K562 (cell line): Measurements from ENCODE around the gene METTL24. TPM values are rescaled to one million over a fixed set of nuclear protein-coding genes. Genes with fewer than 3 reads are reported as not detected.

ENCODE experiments used
- ATAC-seq: fragments of 200-7000 bp; cut with Tn5 transposase; 3 replicates; pipeline ENCODE4 v1.9.1; 2020; ENCODE audit warnings: moderate library complexity
- BruUV-seq: library from RNA; stranded (reverse); fragments of 400-500 nt; replicated peaks from 2 replicates; lab custom pipeline; 2021; lab: Mats Ljungman, UMichigan
- CTCF ChIA-PET: fragments of 300-600 bp; formaldehyde crosslinking; extraction: SDS; loops from one replicate; lab custom pipeline; 2021; ENCODE audit warnings: low intra/inter-chr PET ratio; lab: Yijun Ruan, JAX
- POLR2A ChIA-PET: fragments of 300-600, 350-650 bp; sonication (Branson Sonifier 250); formaldehyde crosslinking; extraction: SDS; loops from one replicate; lab custom pipeline; 2021; ENCODE audit warnings: antibody characterized with exemption, inconsistent platforms; lab: Yijun Ruan, JAX
- DNase-seq, 4 experiments: peaks; one replicate each; pipeline versions ENCODE4 v3.0.0 to v3.0.0-alpha.2; 2011 to 2018; ENCODE audit warnings: low spot score in 3 of 4, mixed read lengths in 3 of 4; ENCODE audit errors: extremely low read depth in 1 of 4
- FAIRE-seq: peaks from 2 replicates; lab custom pipeline; 2011; peaks lifted over from hg19 to GRCh38; lab: Jason Lieb, UNC
- H2AFZ ChIP-seq: 2 replicates; pipeline ENCODE4 v1.6.0; 2011; ENCODE audit warnings: low read depth, low read length, control low read depth, inconsistent platforms
- H3K27ac ChIP-seq: fragments of 200-600 bp; 3 replicates; pipeline ENCODE4 v1.8.0; 2011; ENCODE audit warnings: low read depth, mild to moderate bottlenecking, control low read depth, inconsistent platforms, low read length, moderate library complexity, mixed read lengths; ENCODE audit errors: extremely low read depth
- H3K27me3 ChIP-seq, 2 experiments: fragments of 300-600 bp in 1 of 2; 2 replicates in 1 of 2; 3 replicates in 1 of 2; pipeline versions ENCODE4 v1.6.0 to v1.8.0; 2011; ENCODE audit warnings: inconsistent platforms in 2 of 2, low read length in 2 of 2, mild to moderate bottlenecking in 1 of 2, mixed read lengths in 1 of 2, moderate library complexity in 1 of 2; ENCODE audit not compliant: control insufficient read depth in 2 of 2, insufficient read depth in 2 of 2
- H3K36me3 ChIP-seq: fragments of 300-600 bp; 3 replicates; pipeline ENCODE4 v1.8.0; 2011; ENCODE audit warnings: mild to moderate bottlenecking, low read length, inconsistent platforms; ENCODE audit not compliant: control insufficient read depth, insufficient read depth
- H3K4me1 ChIP-seq, 2 experiments: fragments of 200-600 bp in 1 of 2; replicated peaks in 1 of 2; 2 replicates in 1 of 2; 3 replicates in 1 of 2; pipeline versions ENCODE4 v1.5.1 to v1.8.0; 2011; ENCODE audit warnings: inconsistent platforms in 2 of 2, low read length in 2 of 2, mild to moderate bottlenecking in 1 of 2, mixed read lengths in 1 of 2, moderate library complexity in 1 of 2; ENCODE audit not compliant: control insufficient read depth in 2 of 2, insufficient read depth in 2 of 2
- H3K4me2 ChIP-seq: 2 replicates; pipeline ENCODE4 v1.6.1; 2011; ENCODE audit warnings: low read length, control low read depth, inconsistent platforms, mixed read lengths; ENCODE audit not compliant: insufficient read depth
- H3K4me3 ChIP-seq: fragments of 200-600 bp; sonication (generic), shearing (Covaris generic); 2 replicates; pipeline ENCODE4 v1.5.1; 2016; ENCODE audit warnings: control low read depth, inconsistent platforms
- H3K79me2 ChIP-seq: fragments of 200-600 bp; 3 replicates; pipeline ENCODE4 v1.8.0; 2011; ENCODE audit warnings: low read length, inconsistent platforms; ENCODE audit not compliant: control insufficient read depth, insufficient read depth
- H3K9ac ChIP-seq, 2 experiments: 2 replicates each; pipeline versions ENCODE4 v1.6.0 to v1.6.1; 2011; ENCODE audit warnings: low read depth in 2 of 2, low read length in 2 of 2, control low read depth in 1 of 2, inconsistent platforms in 1 of 2, mild to moderate bottlenecking in 1 of 2, mixed read lengths in 1 of 2; ENCODE audit not compliant: insufficient read depth in 1 of 2
- H3K9me1 ChIP-seq: one replicate; pipeline ENCODE4 v1.6.0; 2011; ENCODE audit warnings: inconsistent platforms, mild to moderate bottlenecking, low read length, moderate library complexity; ENCODE audit not compliant: control insufficient read depth, insufficient read depth
- H3K9me3 ChIP-seq: replicated peaks from 2 replicates; pipeline ENCODE4 v1.5.1; 2011; ENCODE audit warnings: low read depth, low read length, inconsistent platforms; ENCODE audit not compliant: control insufficient read depth, insufficient read depth
- H4K20me1 ChIP-seq: replicated peaks from 2 replicates; pipeline ENCODE4 v1.6.1; 2011; ENCODE audit warnings: low read length, inconsistent platforms, mixed read lengths; ENCODE audit not compliant: control insufficient read depth, insufficient read depth
- CTCFL ChIP-seq: IDR thresholded peaks from 2 replicates; pipeline ENCODE4 v1.6.1; 2011; ENCODE audit warnings: borderline replicate concordance, low read depth, mild to moderate bottlenecking, moderate library complexity, low read length; ENCODE audit not compliant: insufficient read depth, poor library complexity, severe bottlenecking
- FUS ChIP-seq: fragments of 200-400 bp; formaldehyde crosslinking; optimal IDR thresholded peaks from 2 replicates; pipeline ENCODE3; 2017; ENCODE audit warnings: low read depth, low read length
- OTX1 ChIP-seq: fragments of 450-650 bp; formaldehyde crosslinking; IDR thresholded peaks from 2 replicates; pipeline ENCODE4 v1.4.0; 2022; ENCODE audit warnings: mild to moderate bottlenecking
- RAD21 ChIP-seq, 2 experiments: fragments of 250-450 bp in 1 of 2; fragments of 450-650 bp in 1 of 2; sonication (Bioruptor Pico) in 1 of 2; formaldehyde crosslinking in 1 of 2; IDR thresholded peaks in 1 of 2; conservative IDR thresholded peaks in 1 of 2; 2 replicates each; pipeline versions ENCODE4 v1.4.0 to v1.8.0; 2020 to 2022; ENCODE audit warnings: mild to moderate bottlenecking in 2 of 2, moderate library complexity in 1 of 2
- RNF2 ChIP-seq: sonication (generic); IDR thresholded peaks from 2 replicates; pipeline ENCODE4 v1.6.1; 2016
- SIRT6 ChIP-seq: IDR thresholded peaks from one replicate; pipeline ENCODE4 v1.6.1; 2012; ENCODE audit warnings: low read depth, mild to moderate bottlenecking, control low read depth, inconsistent platforms, low read length, moderate library complexity
- ZNF212 ChIP-seq: fragments of 450-650 bp; formaldehyde crosslinking; IDR thresholded peaks from 2 replicates; pipeline ENCODE4 v1.4.0; 2020; ENCODE audit warnings: mild to moderate bottlenecking
- WGBS: fragments of 100-300 bp; shearing (Covaris generic); methylation state at CpG from one replicate; pipeline ENCODE4 v1.1.6; 2016; ENCODE audit warnings: low coverage, mixed read lengths; ENCODE audit not compliant: insufficient coverage; ENCODE audit errors: missing lambda C conversion rate; 5-methylcytosine and 5-hydroxymethylcytosine counted together
- in situ Hi-C: fragments of 300-500 bp; cut with MboI; formaldehyde crosslinking; loops from 4 replicates; pipeline ENCODE4 v1.15.0; 2018; ENCODE audit warnings: inconsistent platforms, mixed read lengths
- intact Hi-C: fragments of 100-400 bp; cut with micrococcal nuclease; formaldehyde crosslinking; loops from 2 replicates; pipeline ENCODE4 v1.14.2; 2022
- polyA plus RNA-seq, 8 experiments: library from polyadenylated mRNA; depleted of rRNA in 4 of 8; stranded (reverse) in 5 of 8; unstranded in 3 of 8; fragments of >200 nt; fragmentation: Nextera tagmentation in 2 of 8; fragmentation: Illumina TruSeq in 1 of 8; extraction: Ambion mirVana in 2 of 8; extraction: Trizol in 1 of 8; gene quantifications; 2 replicates each; pipeline versions ENCODE4 v1.2.1 to v1.2.3, GENCODE V29; 2011 to 2014; ENCODE audit warnings: inconsistent platforms in 1 of 8, missing spikeins in 1 of 8
- total RNA-seq, 7 experiments: library from RNA; depleted of rRNA in 6 of 7; stranded (reverse); fragments of >200 nt in 6 of 7; fragmentation: Illumina TruSeq in 2 of 7; extraction: Trizol in 2 of 7; gene quantifications; 2 replicates each; pipeline versions ENCODE4 v1.2.1 to v1.2.3, GENCODE V29; 2011 to 2021; ENCODE audit warnings: low replicate concordance in 1 of 7
- TF ChIP-seq, protein P1 (sequence below): sonication (generic); formaldehyde crosslinking; IDR thresholded peaks from 2 replicates; pipeline ENCODE4 v1.8.0; 2023; ENCODE audit warnings: mild to moderate bottlenecking, missing genetic modification reagents
- TF ChIP-seq, protein P2 (sequence below): fragments of 450-650 bp; IDR thresholded peaks from 2 replicates; pipeline ENCODE4 v1.6.1; 2016; ENCODE audit warnings: low read depth, mild to moderate bottlenecking, moderate library complexity
- TF ChIP-seq, protein P3 (sequence below), 3 experiments: IDR thresholded peaks in 2 of 3; conservative IDR thresholded peaks in 1 of 3; 2 replicates each; pipeline ENCODE4 v1.5.1; 2011 to 2012; ENCODE audit warnings: low read length in 3 of 3, mild to moderate bottlenecking in 3 of 3, control low read depth in 2 of 3, improper control_type of control experiment in 1 of 3, inconsistent platforms in 1 of 3, low read depth in 1 of 3, mixed read lengths in 1 of 3, moderate library complexity in 1 of 3; ENCODE audit not compliant: insufficient read depth in 2 of 3

The METTL24 gene
- total and polyA plus RNA-seq, 9 of the 15 experiments (the other 6 are each of a cell fraction or from before 2014, with no cell fraction given) = not detected

- TF ChIP-seq FUS = no peak
- TF ChIP-seq SIRT6 = no peak
- no peak for TF ChIP-seq ZNF212 (CRISPR knock-in tag)
- TF ChIP-seq, protein P1, sequence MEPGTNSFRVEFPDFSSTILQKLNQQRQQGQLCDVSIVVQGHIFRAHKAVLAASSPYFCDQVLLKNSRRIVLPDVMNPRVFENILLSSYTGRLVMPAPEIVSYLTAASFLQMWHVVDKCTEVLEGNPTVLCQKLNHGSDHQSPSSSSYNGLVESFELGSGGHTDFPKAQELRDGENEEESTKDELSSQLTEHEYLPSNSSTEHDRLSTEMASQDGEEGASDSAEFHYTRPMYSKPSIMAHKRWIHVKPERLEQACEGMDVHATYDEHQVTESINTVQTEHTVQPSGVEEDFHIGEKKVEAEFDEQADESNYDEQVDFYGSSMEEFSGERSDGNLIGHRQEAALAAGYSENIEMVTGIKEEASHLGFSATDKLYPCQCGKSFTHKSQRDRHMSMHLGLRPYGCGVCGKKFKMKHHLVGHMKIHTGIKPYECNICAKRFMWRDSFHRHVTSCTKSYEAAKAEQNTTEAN (CRISPR knock-in tag) = no peak
- TF ChIP-seq, protein P2, sequence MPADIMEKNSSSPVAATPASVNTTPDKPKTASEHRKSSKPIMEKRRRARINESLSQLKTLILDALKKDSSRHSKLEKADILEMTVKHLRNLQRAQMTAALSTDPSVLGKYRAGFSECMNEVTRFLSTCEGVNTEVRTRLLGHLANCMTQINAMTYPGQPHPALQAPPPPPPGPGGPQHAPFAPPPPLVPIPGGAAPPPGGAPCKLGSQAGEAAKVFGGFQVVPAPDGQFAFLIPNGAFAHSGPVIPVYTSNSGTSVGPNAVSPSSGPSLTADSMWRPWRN = no peak
Measured at GRCh38 chr6:110342759-110343158, 15.4 kb downstream of the METTL24 start (continued).

DNA sequence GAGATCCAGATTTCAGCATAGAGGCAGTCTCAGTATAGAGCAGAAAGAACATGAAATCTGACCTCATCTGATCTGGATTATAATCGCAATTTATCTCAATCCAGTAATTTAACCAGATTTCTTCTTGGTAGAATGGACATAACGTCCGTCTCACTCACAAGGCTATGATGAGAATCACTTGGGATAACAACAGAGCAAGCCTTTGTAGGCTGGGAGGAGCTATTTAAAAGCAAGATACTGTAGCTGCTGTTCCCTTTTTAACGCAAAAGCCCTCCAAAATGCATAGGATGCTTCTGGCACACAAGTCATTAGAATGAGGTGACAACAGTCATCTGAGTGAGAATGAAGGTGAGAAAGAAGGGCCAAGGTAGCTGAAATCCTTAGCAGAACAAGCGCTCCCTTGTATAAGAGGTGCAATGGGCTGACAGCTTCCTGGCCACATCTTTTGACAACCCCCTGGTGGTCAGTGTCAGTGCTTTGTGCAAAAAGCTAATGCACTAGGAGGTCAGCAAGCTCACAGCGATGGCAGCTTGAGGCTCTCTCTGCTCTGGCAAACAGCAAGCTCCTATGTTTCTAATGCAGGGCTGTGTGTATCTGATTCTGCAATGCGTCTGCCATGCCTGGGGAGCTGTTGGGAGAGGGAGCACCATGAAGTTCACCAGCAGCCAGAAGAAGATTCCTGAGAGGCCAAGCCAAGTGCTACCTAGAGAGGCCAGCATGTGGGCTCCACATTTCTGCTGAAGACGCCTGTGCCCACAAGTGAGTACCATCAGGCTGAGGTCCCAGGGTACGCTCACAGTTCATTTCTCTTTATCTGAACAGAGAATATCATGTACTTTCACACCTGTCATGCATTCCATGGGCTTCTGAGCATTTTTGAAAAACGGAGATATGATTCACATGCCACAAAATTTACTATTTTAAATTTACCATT is 16.2 kb downstream of the METTL24 start:
- Histone ChIP-seq H3K9ac (no peak overlapping the region), H3K27ac (no peak overlapping the region), H3K36me3 (no peaks in the 10 kb centered on the region), H3K4me3 (no peak overlapping the region), H3K9me3 (no peaks in the 10 kb centered on the region), H3K27me3 (no peaks in the 10 kb centered on the region; a peak in 1 of 5 replicates), H3K79me2 (no peaks in the 10 kb centered on the region), H3K9me1 (no peaks in the 10 kb centered on the region), H2AFZ (no peak overlapping the region), H3K4me1 (no peaks in the 10 kb centered on the region), H4K20me1 (no peaks in the 10 kb centered on the region), H3K4me2 (no peak overlapping the region)
- peak; percentile 86 for ATAC-seq
- BruUV-seq = no TSS peak
- ChIA-PET POLR2A (interaction anchor here (1.0 kb wide), 1 partner anchor 13 kb away, joined by 3 read pairs; no protein-coding TSS in a partner anchor), CTCF (no interaction called here)
- in situ Hi-C loops (no loop called here), intact Hi-C loops (no loop called here)
- 2% methylated on average over 10 of the region's 10 CpGs for WGBS
- TF ChIP-seq RNF2 = no peak
- no peak for TF ChIP-seq OTX1 (CRISPR knock-in tag)
- TF ChIP-seq, protein P3, sequence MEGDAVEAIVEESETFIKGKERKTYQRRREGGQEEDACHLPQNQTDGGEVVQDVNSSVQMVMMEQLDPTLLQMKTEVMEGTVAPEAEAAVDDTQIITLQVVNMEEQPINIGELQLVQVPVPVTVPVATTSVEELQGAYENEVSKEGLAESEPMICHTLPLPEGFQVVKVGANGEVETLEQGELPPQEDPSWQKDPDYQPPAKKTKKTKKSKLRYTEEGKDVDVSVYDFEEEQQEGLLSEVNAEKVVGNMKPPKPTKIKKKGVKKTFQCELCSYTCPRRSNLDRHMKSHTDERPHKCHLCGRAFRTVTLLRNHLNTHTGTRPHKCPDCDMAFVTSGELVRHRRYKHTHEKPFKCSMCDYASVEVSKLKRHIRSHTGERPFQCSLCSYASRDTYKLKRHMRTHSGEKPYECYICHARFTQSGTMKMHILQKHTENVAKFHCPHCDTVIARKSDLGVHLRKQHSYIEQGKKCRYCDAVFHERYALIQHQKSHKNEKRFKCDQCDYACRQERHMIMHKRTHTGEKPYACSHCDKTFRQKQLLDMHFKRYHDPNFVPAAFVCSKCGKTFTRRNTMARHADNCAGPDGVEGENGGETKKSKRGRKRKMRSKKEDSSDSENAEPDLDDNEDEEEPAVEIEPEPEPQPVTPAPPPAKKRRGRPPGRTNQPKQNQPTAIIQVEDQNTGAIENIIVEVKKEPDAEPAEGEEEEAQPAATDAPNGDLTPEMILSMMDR (IDR thresholded peaks at IDR 0.05 in 2 of 3, conservative IDR thresholded peaks at IDR 0.05 in 1 of 3; ENCODE audit: insufficient read depth in 2 of 3, low read depth in 1 of 3, low read length in 3 of 3) = peak; percentile 43 to 61 (median 50)
- peak; percentile 6 for TF ChIP-seq CTCFL
- TF ChIP-seq RAD21 (CRISPR knock-in tag; conservative IDR thresholded peaks at IDR 0.05 in 1 of 2, IDR thresholded peaks at IDR 0.05 in 1 of 2) = peak in 1 of 2 experiments; percentile 49; a peak in 2 of 4 replicates
- FAIRE-seq = peak; percentile 80
- DNase-seq = peak; percentile 17 to 43 (median 26)
